ENCODE results near the gene C7orf25.

The C7orf25 gene

GRCh38 chr7:42935861-42936260, 24.0 kb upstream of the C7orf25 start:
- Mint-ChIP-seq H3K4me3 (no peak overlapping the region), H3K36me3 (ENCODE audit: low read depth) (peaks cover 89% of the 10 kb centered on the region), H3K4me1 (ENCODE audit: low read depth) (peaks cover 57% of the 10 kb centered on the region), H3K27ac (peak overlapping the region; percentile 67), H3K27me3 (no peaks in the 10 kb centered on the region), H3K9me3 (no peaks in the 10 kb centered on the region)
- no peak for DNase-seq

GRCh38 chr7:42934291-42934690, 22.4 kb upstream of the C7orf25 start:
- no peak for DNase-seq
- peak overlapping the region; percentile 100 for H3K27ac Mint-ChIP-seq
- peaks cover 88% of the 10 kb centered on the region for H3K36me3 Mint-ChIP-seq (ENCODE audit: low read depth)
- H3K4me1 Mint-ChIP-seq (ENCODE audit: low read depth), result peaks cover 58% of the 10 kb centered on the region
- H3K4me3 Mint-ChIP-seq, result peak overlapping the region; percentile 100
- no peaks in the 10 kb centered on the region for H3K9me3 Mint-ChIP-seq
- no peaks in the 10 kb centered on the region for H3K27me3 Mint-ChIP-seq

- H3K9me3 Mint-ChIP-seq, result no peaks in the 10 kb centered on the region
- H3K4me3 Mint-ChIP-seq, result peak overlapping the region; percentile 100
- H3K27me3 Mint-ChIP-seq, result no peaks in the 10 kb centered on the region
- H3K4me1 Mint-ChIP-seq (ENCODE audit: low read depth), result peaks cover 64% of the 10 kb centered on the region
- H3K36me3 Mint-ChIP-seq (ENCODE audit: low read depth), result peaks cover 87% of the 10 kb centered on the region
- no peak for DNase-seq
- H3K27ac Mint-ChIP-seq, result peak overlapping the region; percentile 100
Observed at GRCh38 chr7:42932811-42933591, 21.1 kb upstream of the C7orf25 start.

GRCh38 chr7:42931834-42932651, 20.2 kb upstream of the C7orf25 start, which contains the start of the genes MRPL32 and PSMA2:
Gene MRPL32, plus strand, starts transcription at chr7:42932376. Its CDS starts 11 bp downstream, at chr7:42932387.
Gene PSMA2, minus strand, starts transcription at chr7:42932174. Its CDS starts 16 bp downstream, at chr7:42932158.
- Mint-ChIP-seq H3K4me3 (peak within 1 kb of the TSS; percentile 100), H3K36me3 (ENCODE audit: low read depth) (peaks cover 88% of the 10 kb centered on the region), H3K27ac (peak within 1 kb of the TSS; percentile 100), H3K9me3 (no peaks in the 10 kb centered on the region), H3K4me1 (ENCODE audit: low read depth) (peaks cover 69% of the 10 kb centered on the region), H3K27me3 (no peaks in the 10 kb centered on the region)
- peak; percentile 93 for DNase-seq

- peaks cover 91% of the 10 kb centered on the region for H3K36me3 Mint-ChIP-seq (ENCODE audit: low read depth)
- H3K4me1 Mint-ChIP-seq (ENCODE audit: low read depth), result peaks cover 72% of the 10 kb centered on the region
- H3K4me3 Mint-ChIP-seq, result peak overlapping the region; percentile 100
- H3K27ac Mint-ChIP-seq, result peak overlapping the region; percentile 100
- no peaks in the 10 kb centered on the region for H3K27me3 Mint-ChIP-seq
- no peaks in the 10 kb centered on the region for H3K9me3 Mint-ChIP-seq
- no peak for DNase-seq
Observed at GRCh38 chr7:42931447-42931833, 19.6 kb upstream of the C7orf25 start.

- peaks cover 91% of the 10 kb centered on the region for H3K36me3 Mint-ChIP-seq (ENCODE audit: low read depth)
- H3K4me3 Mint-ChIP-seq, result peak overlapping the region; percentile 100
- peak overlapping the region; percentile 100 for H3K27ac Mint-ChIP-seq
Observed at GRCh38 chr7:42930889-42931288, 19.0 kb upstream of the C7orf25 start.

GRCh38 chr7:42929449-42929848, 17.6 kb upstream of the C7orf25 start:
- H3K9me3 Mint-ChIP-seq, result no peaks in the 10 kb centered on the region
- H3K4me1 Mint-ChIP-seq (ENCODE audit: low read depth), result peaks cover 71% of the 10 kb centered on the region
- no peak for DNase-seq
- peaks cover 91% of the 10 kb centered on the region for H3K36me3 Mint-ChIP-seq (ENCODE audit: low read depth)
- H3K4me3 Mint-ChIP-seq, result peak overlapping the region; percentile 100
- peak overlapping the region; percentile 68 for H3K27ac Mint-ChIP-seq
- no peaks in the 10 kb centered on the region for H3K27me3 Mint-ChIP-seq

More at GRCh38 chr7:42930889-42931288, 19.0 kb upstream of the C7orf25 start:
- Mint-ChIP-seq H3K9me3 (no peaks in the 10 kb centered on the region), H3K27me3 (no peaks in the 10 kb centered on the region), H3K4me1 (ENCODE audit: low read depth) (peaks cover 71% of the 10 kb centered on the region)
- no peak for DNase-seq

GRCh38 chr7:42928754-42929153, 16.9 kb upstream of the C7orf25 start:
- Mint-ChIP-seq H3K4me1 (ENCODE audit: low read depth) (peaks cover 69% of the 10 kb centered on the region), H3K27ac (peak overlapping the region; percentile 68), H3K36me3 (ENCODE audit: low read depth) (peaks cover 92% of the 10 kb centered on the region), H3K27me3 (no peaks in the 10 kb centered on the region), H3K9me3 (no peaks in the 10 kb centered on the region), H3K4me3 (peak overlapping the region; percentile 100)
- DNase-seq, result no peak

- Mint-ChIP-seq H3K27me3 (no peaks in the 10 kb centered on the region), H3K4me3 (no peak overlapping the region), H3K36me3 (ENCODE audit: low read depth) (peaks cover 96% of the 10 kb centered on the region), H3K4me1 (ENCODE audit: low read depth) (peaks cover 73% of the 10 kb centered on the region), H3K9me3 (no peaks in the 10 kb centered on the region), H3K27ac (no peak overlapping the region)
- DNase-seq, result no peak
Observed at GRCh38 chr7:42926204-42926603, 14.3 kb upstream of the C7orf25 start.

- Mint-ChIP-seq H3K9me3 (no peaks in the 10 kb centered on the region), H3K4me3 (no peak overlapping the region), H3K27me3 (no peaks in the 10 kb centered on the region), H3K27ac (peak overlapping the region; percentile 59), H3K4me1 (ENCODE audit: low read depth) (peaks cover 72% of the 10 kb centered on the region), H3K36me3 (ENCODE audit: low read depth) (peaks cover 96% of the 10 kb centered on the region)
- DNase-seq, result no peak
Observed at GRCh38 chr7:42925630-42926029, 13.8 kb upstream of the C7orf25 start.

- Mint-ChIP-seq H3K4me1 (ENCODE audit: low read depth) (peaks cover 60% of the 10 kb centered on the region), H3K4me3 (no peak overlapping the region), H3K36me3 (ENCODE audit: low read depth) (peaks cover 97% of the 10 kb centered on the region), H3K27me3 (no peaks in the 10 kb centered on the region), H3K9me3 (no peaks in the 10 kb centered on the region), H3K27ac (peak overlapping the region; percentile 86)
- no peak for DNase-seq
Observed at GRCh38 chr7:42924223-42924838, 12.5 kb upstream of the C7orf25 start.

GRCh38 chr7:42922017-42922753, 10.3 kb upstream of the C7orf25 start:
- no peak for DNase-seq
- Mint-ChIP-seq H3K4me1 (ENCODE audit: low read depth) (peaks cover 38% of the 10 kb centered on the region), H3K4me3 (no peak overlapping the region), H3K27me3 (no peaks in the 10 kb centered on the region), H3K9me3 (no peaks in the 10 kb centered on the region), H3K36me3 (ENCODE audit: low read depth) (peaks cover 96% of the 10 kb centered on the region), H3K27ac (no peak overlapping the region)

GRCh38 chr7:42915356-42915755, 3.5 kb upstream of the C7orf25 start:
- H3K27me3 Mint-ChIP-seq, result no peaks in the 10 kb centered on the region
- peaks cover 82% of the 10 kb centered on the region for H3K36me3 Mint-ChIP-seq (ENCODE audit: low read depth)
- no peaks in the 10 kb centered on the region for H3K9me3 Mint-ChIP-seq
- H3K4me1 Mint-ChIP-seq (ENCODE audit: low read depth), result peaks cover 50% of the 10 kb centered on the region
- peak overlapping the region; percentile 93 for H3K27ac Mint-ChIP-seq
- no peak for DNase-seq
- no peak overlapping the region for H3K4me3 Mint-ChIP-seq
